Calu3 (cell line): Measurements from ENCODE around the gene MATN3. TPM values are rescaled to one million over a fixed set of nuclear protein-coding genes. Genes with fewer than 3 reads are reported as not detected.

Source experiments
- BruUV-seq: library from RNA; stranded (reverse); fragments of 400-500 nt; replicated peaks from 2 replicates; lab custom pipeline; 2021; lab: Mats Ljungman, UMichigan
- CTCF ChIA-PET: fragments of 300-600 bp; sonication (Branson Sonifier 250); formaldehyde crosslinking; loops from one replicate; lab custom pipeline; 2022; ENCODE audit warnings: antibody characterized with exemption; lab: Charles Lee
- DNase-seq: peaks from one replicate; pipeline ENCODE4 v3.0.0; 2022
- H3K27ac Mint-ChIP-seq: one replicate; pipeline ENCODE4 v1.8.0; 2022; ENCODE audit warnings: mixed read lengths; ENCODE audit not compliant: unreplicated experiment
- H3K27me3 Mint-ChIP-seq: one replicate; pipeline ENCODE4 v1.8.0; 2022; ENCODE audit warnings: mixed read lengths; ENCODE audit not compliant: unreplicated experiment
- H3K36me3 Mint-ChIP-seq: one replicate; pipeline ENCODE4 v1.8.0; 2022; ENCODE audit warnings: mild to moderate bottlenecking, moderate library complexity, mixed read lengths; ENCODE audit not compliant: insufficient read depth, unreplicated experiment
- H3K4me1 Mint-ChIP-seq: one replicate; pipeline ENCODE4 v1.8.0; 2022; ENCODE audit warnings: mild to moderate bottlenecking, low read depth, mixed read lengths; ENCODE audit not compliant: unreplicated experiment
- H3K4me3 Mint-ChIP-seq: one replicate; pipeline ENCODE4 v1.8.0; 2022; ENCODE audit warnings: mild to moderate bottlenecking, low read depth, moderate library complexity, mixed read lengths; ENCODE audit not compliant: unreplicated experiment
- H3K9me3 Mint-ChIP-seq: one replicate; pipeline ENCODE4 v1.8.0; 2022; ENCODE audit warnings: low read depth, mixed read lengths; ENCODE audit not compliant: unreplicated experiment
- intact Hi-C: fragments of 100-400 bp; cut with micrococcal nuclease; formaldehyde crosslinking; loops from one replicate; pipeline ENCODE4 v1.10.0; 2022; ENCODE audit not compliant: unreplicated experiment
- total RNA-seq: library from RNA; stranded (reverse); gene quantifications from 2 replicates; pipeline ENCODE4 v1.2.3, GENCODE V29; 2022
- TF ChIP-seq, protein P1 (sequence below): fragments of 200-600 bp; IDR thresholded peaks from one replicate; pipeline ENCODE4 v1.8.0; 2022; ENCODE audit warnings: antibody characterized with exemption; ENCODE audit not compliant: unreplicated experiment

Gene MATN3
- total RNA-seq, 1 experiment from 2014 or later = 3.4 TPM

DNA sequence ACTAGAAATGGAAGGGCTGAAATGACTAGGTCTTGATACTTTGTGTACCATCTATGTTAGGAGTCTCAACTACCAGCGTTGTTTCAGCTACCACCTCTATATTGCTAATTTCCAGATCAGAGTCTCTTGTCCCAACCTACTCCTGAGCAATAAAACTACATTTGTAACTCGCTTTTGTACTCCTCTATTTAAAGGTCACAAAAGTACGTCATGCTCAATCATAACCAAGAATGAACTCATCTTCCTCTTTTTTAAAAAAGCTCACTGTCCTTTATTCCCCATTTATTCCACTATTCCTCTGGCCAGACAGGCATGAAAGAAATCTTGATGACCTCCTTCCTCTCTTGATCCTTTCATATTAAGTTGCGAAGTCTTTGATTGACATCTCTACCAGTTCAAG is 11.2 kb upstream of the MATN3 start:
- no peaks in the 10 kb centered on the region for H3K27me3 Mint-ChIP-seq
- peaks cover 11% of the 10 kb centered on the region for H3K9me3 Mint-ChIP-seq
- intact Hi-C loops = no loop called here
- no peak overlapping the region for H3K27ac Mint-ChIP-seq
- peaks cover 8% of the 10 kb centered on the region for H3K4me1 Mint-ChIP-seq
- BruUV-seq = no TSS peak
- peaks cover 5% of the 10 kb centered on the region for H3K36me3 Mint-ChIP-seq
- CTCF ChIA-PET = interaction anchor here (0.6 kb wide), 1 partner anchor 356 kb away, joined by 4 read pairs; no protein-coding TSS in a partner anchor
- no peak for DNase-seq
- no peak overlapping the region for H3K4me3 Mint-ChIP-seq
- TF ChIP-seq, protein P1, sequence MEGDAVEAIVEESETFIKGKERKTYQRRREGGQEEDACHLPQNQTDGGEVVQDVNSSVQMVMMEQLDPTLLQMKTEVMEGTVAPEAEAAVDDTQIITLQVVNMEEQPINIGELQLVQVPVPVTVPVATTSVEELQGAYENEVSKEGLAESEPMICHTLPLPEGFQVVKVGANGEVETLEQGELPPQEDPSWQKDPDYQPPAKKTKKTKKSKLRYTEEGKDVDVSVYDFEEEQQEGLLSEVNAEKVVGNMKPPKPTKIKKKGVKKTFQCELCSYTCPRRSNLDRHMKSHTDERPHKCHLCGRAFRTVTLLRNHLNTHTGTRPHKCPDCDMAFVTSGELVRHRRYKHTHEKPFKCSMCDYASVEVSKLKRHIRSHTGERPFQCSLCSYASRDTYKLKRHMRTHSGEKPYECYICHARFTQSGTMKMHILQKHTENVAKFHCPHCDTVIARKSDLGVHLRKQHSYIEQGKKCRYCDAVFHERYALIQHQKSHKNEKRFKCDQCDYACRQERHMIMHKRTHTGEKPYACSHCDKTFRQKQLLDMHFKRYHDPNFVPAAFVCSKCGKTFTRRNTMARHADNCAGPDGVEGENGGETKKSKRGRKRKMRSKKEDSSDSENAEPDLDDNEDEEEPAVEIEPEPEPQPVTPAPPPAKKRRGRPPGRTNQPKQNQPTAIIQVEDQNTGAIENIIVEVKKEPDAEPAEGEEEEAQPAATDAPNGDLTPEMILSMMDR = no peak

DNA sequence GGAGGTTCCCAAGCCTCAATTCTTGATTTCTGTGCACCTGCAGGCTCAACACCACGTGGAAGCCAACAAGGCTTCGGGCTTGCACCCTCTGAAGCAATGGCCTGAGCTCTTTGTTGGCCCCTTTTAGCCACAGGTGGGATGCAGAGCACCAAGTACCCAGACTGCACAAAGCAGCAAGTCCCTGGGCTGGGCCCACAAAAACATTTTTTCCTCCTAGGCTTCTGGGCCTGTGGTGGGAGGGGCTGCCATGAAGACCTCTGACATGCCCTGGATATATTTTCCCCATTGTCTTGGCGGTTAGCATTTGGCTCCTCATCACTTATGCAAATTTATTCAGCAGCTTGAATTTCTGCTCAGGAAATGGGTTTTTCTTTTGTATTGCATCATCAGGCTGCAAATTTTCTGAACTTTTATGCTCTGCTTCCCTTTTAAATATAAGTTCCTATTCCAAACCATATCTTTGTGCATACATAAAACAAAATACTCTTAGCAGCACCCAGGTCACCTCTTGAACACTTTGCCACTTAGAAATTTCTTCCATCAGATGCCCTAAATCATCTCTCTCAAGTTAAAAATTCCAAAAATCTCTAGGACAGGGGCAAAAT is 9.0 kb upstream of the MATN3 start:
- no TSS peak for BruUV-seq
- CTCF ChIA-PET = no interaction called here
- H3K36me3 Mint-ChIP-seq = no peaks in the 10 kb centered on the region
- no peak overlapping the region for H3K4me3 Mint-ChIP-seq
- H3K9me3 Mint-ChIP-seq = peaks cover 11% of the 10 kb centered on the region
- TF ChIP-seq, protein P1 = no peak
- no peak for DNase-seq
- H3K4me1 Mint-ChIP-seq = no peaks in the 10 kb centered on the region
- intact Hi-C loops = no loop called here
- no peak overlapping the region for H3K27ac Mint-ChIP-seq
- no peaks in the 10 kb centered on the region for H3K27me3 Mint-ChIP-seq

DNA sequence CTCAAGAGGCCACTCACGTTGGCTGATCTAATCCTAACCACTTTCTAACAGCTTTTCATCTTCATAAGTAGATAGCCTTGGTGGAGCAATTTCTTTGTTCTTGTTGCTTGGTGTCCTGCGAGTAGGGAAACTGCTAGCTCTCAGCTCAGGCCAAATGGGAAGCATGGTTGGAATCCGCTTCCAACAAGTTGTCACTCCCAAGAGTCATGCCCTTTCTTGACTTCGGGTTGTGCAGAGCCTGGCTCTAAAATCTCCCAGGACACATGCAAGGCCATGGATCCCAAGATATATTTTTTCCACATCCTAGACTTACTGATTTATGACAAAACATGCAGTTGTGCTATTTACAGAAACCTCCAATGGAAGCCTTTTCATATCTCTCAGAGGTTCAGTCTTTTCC is 7.3 kb upstream of the MATN3 start:
- CTCF ChIA-PET = interaction anchor here (0.7 kb wide), 1 partner anchor 15 kb away, joined by 3 read pairs; no protein-coding TSS in a partner anchor
- no peak for DNase-seq
- Mint-ChIP-seq H3K27me3 (no peaks in the 10 kb centered on the region), H3K27ac (no peak overlapping the region), H3K9me3 (peaks cover 11% of the 10 kb centered on the region), H3K4me1 (no peaks in the 10 kb centered on the region), H3K4me3 (no peak overlapping the region), H3K36me3 (no peaks in the 10 kb centered on the region)
- BruUV-seq = no TSS peak
- intact Hi-C loops = no loop called here
- TF ChIP-seq, protein P1 = no peak

DNA sequence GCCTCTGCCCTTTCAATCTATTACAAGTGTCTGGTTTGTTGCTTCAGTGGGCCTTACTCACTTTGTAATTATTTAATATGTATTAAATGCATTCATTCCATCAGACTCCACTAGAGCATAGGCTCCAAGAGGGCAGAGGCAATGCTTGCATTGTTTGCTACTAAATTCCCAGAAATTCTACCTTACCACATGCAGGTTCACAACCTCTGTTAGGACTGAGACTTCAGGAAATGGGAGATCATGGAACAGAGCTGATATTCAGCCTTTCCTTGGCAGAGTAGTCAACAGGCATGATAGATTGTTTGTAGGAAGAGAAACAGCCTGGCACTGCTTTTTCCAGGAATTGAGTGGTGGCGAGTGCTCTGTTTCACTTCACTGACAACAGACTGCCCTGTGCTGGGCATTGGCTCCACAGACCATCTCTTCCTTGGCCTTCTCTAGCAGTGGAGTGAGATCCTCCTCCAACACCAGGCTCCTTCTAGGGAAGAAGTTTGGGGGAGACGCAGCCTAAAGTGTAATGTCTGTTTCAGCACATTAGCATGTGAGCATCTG is 6.2 kb upstream of the MATN3 start:
- no TSS peak for BruUV-seq
- peaks cover 17% of the 10 kb centered on the region for H3K9me3 Mint-ChIP-seq
- TF ChIP-seq, protein P1 = no peak
- H3K27ac Mint-ChIP-seq = no peak overlapping the region
- no peaks in the 10 kb centered on the region for H3K4me1 Mint-ChIP-seq
- no peaks in the 10 kb centered on the region for H3K36me3 Mint-ChIP-seq
- CTCF ChIA-PET = no interaction called here
- H3K4me3 Mint-ChIP-seq = no peak overlapping the region
- no peak for DNase-seq
- intact Hi-C loops = no loop called here
- no peaks in the 10 kb centered on the region for H3K27me3 Mint-ChIP-seq
